HG02885 (cell line): ENCODE results near the gene SPOCD1.

Source experiments
- ATAC-seq: cut with Tn5 transposase; IDR thresholded peaks from one replicate; pipeline ENCODE4 v1.9.1; 2021; ENCODE audit warnings: mild to moderate bottlenecking; ENCODE audit not compliant: unreplicated experiment, poor library complexity

The SPOCD1 gene

GRCh38 chr1:31760471-31761470 is 55.1 kb downstream of the SPOCD1 start:
- ATAC-seq = no peak

- no peak for ATAC-seq
Observed at GRCh38 chr1:31759298-31760023, 56.4 kb downstream of the SPOCD1 start.

DNA sequence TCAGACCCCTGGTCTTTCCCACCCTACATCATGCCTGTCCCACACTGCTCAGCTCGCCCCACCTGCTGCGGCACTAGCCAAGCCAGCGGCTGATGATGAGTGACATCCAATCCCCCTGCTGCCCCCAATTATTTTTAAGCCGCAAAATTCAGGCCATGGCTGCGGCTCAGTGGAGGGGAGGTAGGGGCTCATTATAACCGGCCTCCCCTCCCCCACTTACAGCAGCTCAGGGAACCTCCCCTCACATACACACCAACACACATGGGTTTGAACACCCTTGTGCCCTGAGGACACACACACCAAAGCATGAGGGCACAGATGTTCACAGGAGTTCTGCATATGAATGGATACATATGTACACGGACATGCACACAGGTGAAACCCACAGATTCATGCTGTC is 57.0 kb downstream of the SPOCD1 start:
- no peak for ATAC-seq

- no peak for ATAC-seq
Observed at GRCh38 chr1:31757989-31758388, 57.8 kb downstream of the SPOCD1 start.

- no peak for ATAC-seq
Observed at GRCh38 chr1:31757204-31757679, 58.6 kb downstream of the SPOCD1 start.

- ATAC-seq = no peak
Observed at GRCh38 chr1:31756578-31756977, 59.2 kb downstream of the SPOCD1 start.

GRCh38 chr1:31755850-31756492 is 59.9 kb downstream of the SPOCD1 start:
- no peak for ATAC-seq

- no peak for ATAC-seq
Observed at GRCh38 chr1:31755197-31755611, 60.6 kb downstream of the SPOCD1 start.

DNA sequence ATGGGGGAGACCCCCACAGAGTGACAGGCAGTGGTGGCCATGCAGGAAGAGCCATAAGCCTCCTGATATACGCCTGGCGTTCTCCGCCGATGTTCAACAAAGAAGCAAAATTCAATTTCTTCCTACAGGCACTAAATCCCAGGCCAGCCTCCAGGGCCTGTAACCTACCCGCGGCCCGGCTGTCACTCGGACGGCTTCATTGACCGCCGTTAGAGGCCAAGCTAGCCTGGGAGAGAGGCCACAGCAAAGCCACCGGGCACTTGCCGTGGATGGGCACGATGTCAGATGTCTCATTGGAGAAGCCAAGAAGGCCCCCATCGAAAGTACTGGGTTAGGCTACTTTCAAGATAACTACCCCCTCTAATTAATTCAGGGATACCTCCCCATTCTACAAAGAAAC is 61.4 kb downstream of the SPOCD1 start:
- no peak for ATAC-seq

DNA sequence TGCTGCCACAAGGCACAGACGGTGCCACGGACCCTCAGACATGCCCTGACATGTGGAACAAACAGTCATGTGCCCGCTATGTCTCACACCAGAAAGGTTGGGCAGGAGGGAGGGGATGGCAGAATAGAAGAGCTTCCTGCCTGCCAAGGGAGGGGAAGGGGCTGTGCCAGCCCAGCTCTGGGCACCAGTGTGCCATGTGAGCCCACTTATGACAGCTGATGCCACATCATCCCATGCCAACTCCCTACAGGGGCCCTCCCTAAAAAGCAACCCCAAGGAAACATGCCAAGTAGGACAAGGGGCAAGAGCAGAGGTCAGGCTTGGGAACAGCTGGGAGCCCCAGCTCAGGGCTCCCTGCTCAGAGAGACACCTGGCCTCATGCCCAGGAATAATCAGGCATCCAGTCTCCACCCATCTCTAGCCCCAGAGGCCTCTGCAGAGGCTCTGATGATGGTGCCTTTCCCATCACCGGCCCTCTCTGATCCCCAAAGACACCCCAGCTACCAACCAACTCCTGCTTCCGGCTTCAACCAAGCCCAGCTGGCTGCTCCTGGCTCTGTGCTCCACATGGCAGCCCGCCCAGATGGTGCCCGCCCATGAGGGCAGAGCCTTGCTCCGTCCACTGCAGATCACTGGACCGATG is 62.0 kb downstream of the SPOCD1 start:
- no peak for ATAC-seq

GRCh38 chr1:31752952-31753475 is 62.8 kb downstream of the SPOCD1 start:
- ATAC-seq = no peak

DNA sequence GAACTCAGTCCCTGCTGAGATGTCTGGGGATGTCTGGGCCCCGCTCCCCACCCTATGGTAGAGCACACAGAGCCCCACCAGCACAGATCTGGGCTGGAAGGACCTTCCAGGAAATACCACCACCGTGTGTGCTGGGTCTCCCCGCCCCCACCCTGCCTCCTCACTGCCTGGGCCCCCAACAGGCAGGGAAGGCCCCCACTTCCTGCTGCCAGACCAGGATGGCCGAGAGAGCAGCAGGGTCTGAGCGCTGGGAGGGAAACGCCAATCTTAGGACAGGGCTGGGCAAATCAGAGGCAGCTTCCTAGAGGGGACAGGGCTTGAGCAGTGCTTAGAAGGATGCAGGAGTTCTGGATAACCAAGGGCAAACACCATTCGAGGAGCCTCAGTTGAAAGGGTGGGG is 63.6 kb downstream of the SPOCD1 start:
- no peak for ATAC-seq

- ATAC-seq = no peak
Observed at GRCh38 chr1:31751822-31752241, 64.0 kb downstream of the SPOCD1 start.

DNA sequence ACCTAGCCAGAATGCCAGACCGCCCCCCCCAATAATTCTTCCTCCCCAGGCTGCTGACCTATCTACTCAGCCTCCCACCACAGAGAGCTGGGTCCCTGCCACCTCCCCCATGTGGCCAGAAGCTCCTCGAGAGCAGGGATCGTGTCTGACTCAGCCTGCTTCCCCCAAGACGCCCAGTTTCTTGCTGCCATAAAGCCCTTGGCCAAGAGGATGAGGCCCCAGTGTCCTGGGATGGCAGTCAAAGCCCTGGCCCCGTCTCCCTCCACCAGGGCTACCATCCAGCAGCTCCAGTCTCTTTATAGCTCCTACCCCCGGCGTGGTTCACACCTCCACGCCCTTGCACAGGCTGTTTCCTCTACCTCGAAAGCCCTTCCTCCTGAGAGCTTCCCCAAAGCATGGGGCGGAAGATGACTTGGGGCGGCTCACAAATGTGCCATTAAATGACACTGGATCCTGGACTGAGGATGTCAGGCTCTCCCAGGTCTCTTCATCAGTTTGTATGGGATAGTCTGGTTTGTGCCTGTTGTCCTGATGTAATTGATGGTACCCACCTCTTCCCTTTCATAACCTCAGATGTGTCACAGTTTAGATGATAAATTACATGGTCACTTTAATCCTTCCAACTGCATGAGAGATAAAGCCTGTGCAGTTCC is 64.8 kb downstream of the SPOCD1 start:
- no peak for ATAC-seq

DNA sequence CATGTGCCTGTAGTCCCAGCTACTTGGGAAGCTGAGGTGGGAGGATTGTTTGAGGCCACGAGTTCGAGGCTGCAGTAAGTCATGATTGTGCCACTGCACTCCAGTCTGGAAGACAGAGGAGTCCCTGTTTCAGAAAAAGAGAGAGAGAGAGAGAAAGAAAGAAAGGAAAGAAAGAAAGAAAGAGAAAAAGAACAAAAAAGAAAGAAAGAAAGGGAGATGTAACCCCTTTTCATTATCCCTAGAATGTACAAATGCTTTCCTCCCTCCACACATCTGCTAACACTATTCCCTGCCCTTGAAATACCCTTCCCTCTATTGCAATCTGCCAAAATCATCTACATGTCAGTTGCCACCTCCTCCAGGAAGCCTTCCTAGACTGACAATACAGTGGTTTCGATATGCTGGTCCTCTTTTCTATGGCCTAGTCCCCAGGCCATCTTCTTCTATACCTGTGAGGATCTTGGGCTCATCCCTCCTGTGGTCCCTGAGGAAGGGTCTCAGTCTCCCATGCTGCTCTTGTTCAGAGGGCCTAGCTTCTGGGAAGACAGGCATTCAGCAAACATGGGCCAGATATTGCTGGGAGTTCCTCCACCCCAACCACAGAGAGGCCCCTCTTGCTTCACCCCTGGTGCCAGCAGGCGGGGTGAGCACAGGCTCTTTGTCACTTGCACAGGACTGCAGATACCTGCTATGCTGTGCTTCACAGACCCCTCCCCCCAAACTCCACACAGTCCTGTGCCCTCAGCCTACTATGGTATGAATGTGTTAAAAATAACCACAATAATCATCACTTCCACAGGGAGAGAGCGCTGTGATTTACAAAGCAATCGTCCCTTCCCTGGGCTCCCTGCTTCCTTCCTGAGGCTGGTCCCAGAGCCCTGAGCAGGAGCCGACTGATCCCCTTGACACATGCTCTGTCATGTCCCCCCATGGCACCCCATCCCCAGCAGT is 65.8 kb downstream of the SPOCD1 start:
- no peak for ATAC-seq

- no peak for ATAC-seq
Observed at GRCh38 chr1:31748365-31748764, 67.5 kb downstream of the SPOCD1 start.

DNA sequence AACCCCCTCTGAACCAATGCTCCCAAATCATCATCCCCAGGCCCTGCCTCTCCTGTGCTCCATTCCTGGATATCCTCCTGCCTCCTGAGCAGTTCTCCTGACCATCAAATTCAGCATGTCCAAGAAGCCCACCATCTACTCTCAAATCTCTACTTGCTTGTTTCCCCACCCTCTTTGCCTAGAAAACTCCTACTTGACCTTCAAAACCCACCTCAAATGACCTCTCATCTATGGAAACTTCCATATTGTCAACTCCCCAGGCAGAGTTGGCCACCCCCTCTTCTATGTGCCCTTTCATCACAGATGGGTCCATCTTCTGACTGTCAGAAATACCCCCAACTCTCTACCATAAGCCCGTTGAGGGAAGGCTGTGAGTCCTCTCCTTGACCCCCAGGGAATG is 68.5 kb downstream of the SPOCD1 start:
- ATAC-seq = no peak

DNA sequence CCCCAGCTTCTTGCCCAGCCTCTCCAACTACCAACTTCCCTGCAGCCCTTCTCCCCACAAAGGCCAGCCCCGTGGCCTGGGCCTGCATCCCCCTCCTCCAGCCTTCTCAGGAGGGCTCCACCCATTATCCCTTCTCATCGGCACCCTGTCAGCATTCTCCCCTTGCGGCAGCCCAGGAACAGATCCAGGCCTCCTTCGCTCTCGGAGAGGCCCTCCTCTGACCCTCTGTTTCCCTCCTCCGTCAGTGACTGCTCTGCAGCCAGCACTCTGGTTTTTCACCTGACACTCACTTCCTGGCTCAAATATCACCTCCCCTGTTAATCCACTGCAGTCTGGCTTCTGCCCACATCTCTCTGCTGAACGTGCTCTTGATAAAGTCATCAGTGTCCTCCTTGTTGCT is 69.1 kb downstream of the SPOCD1 start:
- ATAC-seq = no peak
